Glutamatergic neuron (in vitro differentiated cells): ENCODE data around the gene DLG1. TPM values are rescaled to one million over a fixed set of nuclear protein-coding genes. Genes with fewer than 3 reads are reported as not detected.
A peak's percentile ranks its signal among the peaks of the same experiment; 100 is the strongest.

Experiments
- DNase-seq: peaks from one replicate; pipeline ENCODE4 v3.0.0; 2022
- H3K27ac Mint-ChIP-seq: one replicate; pipeline ENCODE4 v1.8.0; 2020; ENCODE audit warnings: mild to moderate bottlenecking, mixed read lengths, inconsistent platforms; ENCODE audit not compliant: unreplicated experiment
- H3K27me3 Mint-ChIP-seq: one replicate; pipeline ENCODE4 v1.8.0; 2020; ENCODE audit warnings: mild to moderate bottlenecking, moderate library complexity, mixed read lengths, inconsistent platforms; ENCODE audit not compliant: unreplicated experiment
- H3K36me3 Mint-ChIP-seq: one replicate; pipeline ENCODE4 v1.8.0; 2020; ENCODE audit warnings: mild to moderate bottlenecking, mixed read lengths, inconsistent platforms; ENCODE audit not compliant: unreplicated experiment
- H3K4me1 Mint-ChIP-seq: one replicate; pipeline ENCODE4 v1.8.0; 2020; ENCODE audit warnings: mild to moderate bottlenecking, low read depth, mixed read lengths, inconsistent platforms; ENCODE audit not compliant: unreplicated experiment
- H3K4me3 Mint-ChIP-seq: one replicate; pipeline ENCODE4 v1.8.0; 2020; ENCODE audit warnings: mild to moderate bottlenecking, mixed read lengths, inconsistent platforms; ENCODE audit not compliant: unreplicated experiment
- H3K9me3 Mint-ChIP-seq: one replicate; pipeline ENCODE4 v1.8.0; 2020; ENCODE audit warnings: mild to moderate bottlenecking, moderate library complexity, mixed read lengths, inconsistent platforms; ENCODE audit not compliant: unreplicated experiment
- total RNA-seq: library from RNA; stranded (reverse); fragmentation: NEBNext Ultra II Directional; extraction: Animal tissue kit (Norgen Biotek cat#: 25700); gene quantifications from one replicate; pipeline ENCODE4 v1.2.1, GENCODE V29; 2021; ENCODE audit not compliant: unreplicated experiment
- TF ChIP-seq, protein P1 (sequence below): fragments of 200-600 bp; sonication (generic); IDR thresholded peaks from one replicate; pipeline ENCODE4 v1.5.0; 2021; ENCODE audit not compliant: partially characterized antibody, unreplicated experiment

The DLG1 gene
- total RNA-seq, 1 donor from 2014 or later: 66.0 TPM

DNA sequence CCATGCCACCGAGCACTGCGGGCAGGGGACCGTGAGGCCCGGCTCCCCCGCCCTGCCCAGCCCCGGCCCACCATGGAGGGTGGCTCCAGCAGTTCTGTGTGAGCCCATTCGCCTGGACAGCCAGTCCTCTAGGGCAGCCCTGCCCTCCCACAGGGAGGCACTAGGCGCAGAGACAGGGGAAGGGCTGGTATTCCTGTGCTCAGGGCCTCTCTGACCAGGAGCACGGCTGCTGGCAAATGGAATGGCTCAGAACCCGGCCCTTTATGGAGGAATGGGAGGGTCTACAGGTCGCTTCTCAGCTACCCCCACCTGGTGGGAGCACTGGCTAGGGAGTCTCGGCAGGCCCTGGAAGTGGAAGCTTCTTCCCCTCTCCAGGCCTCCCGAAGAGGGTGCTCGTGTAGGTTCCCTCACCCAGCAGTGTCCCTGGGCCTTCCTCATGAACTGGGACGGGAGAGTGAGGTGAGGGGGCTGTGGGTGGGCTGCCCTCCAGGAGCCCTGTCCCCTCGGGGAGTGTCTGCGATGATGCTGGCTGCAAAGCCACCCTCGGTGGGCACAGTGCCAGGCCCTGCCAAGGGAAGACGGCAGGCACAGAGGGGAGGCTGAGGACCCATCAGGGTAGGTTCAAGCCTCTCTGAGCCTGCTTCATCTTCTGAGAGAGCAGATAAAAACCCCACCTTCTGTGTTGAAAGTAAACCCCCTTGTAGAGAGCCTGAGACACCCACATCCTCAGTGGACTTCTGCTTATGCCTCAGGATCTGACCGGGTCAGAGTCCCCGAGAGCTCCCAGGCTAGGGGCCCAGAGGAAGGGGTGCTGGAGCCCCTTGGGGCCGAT lies 270.3 kb downstream of the DLG1 start:
- peaks cover 14% of the 10 kb centered on the region for H3K9me3 Mint-ChIP-seq
- H3K4me1 Mint-ChIP-seq: peaks cover 37% of the 10 kb centered on the region
- H3K36me3 Mint-ChIP-seq: no peaks in the 10 kb centered on the region
- no peak for DNase-seq
- TF ChIP-seq, protein P1, sequence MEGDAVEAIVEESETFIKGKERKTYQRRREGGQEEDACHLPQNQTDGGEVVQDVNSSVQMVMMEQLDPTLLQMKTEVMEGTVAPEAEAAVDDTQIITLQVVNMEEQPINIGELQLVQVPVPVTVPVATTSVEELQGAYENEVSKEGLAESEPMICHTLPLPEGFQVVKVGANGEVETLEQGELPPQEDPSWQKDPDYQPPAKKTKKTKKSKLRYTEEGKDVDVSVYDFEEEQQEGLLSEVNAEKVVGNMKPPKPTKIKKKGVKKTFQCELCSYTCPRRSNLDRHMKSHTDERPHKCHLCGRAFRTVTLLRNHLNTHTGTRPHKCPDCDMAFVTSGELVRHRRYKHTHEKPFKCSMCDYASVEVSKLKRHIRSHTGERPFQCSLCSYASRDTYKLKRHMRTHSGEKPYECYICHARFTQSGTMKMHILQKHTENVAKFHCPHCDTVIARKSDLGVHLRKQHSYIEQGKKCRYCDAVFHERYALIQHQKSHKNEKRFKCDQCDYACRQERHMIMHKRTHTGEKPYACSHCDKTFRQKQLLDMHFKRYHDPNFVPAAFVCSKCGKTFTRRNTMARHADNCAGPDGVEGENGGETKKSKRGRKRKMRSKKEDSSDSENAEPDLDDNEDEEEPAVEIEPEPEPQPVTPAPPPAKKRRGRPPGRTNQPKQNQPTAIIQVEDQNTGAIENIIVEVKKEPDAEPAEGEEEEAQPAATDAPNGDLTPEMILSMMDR: no peak
- H3K4me3 Mint-ChIP-seq: peak overlapping the region; percentile 59
- H3K27me3 Mint-ChIP-seq: peaks cover 25% of the 10 kb centered on the region
- no peak overlapping the region for H3K27ac Mint-ChIP-seq

DNA sequence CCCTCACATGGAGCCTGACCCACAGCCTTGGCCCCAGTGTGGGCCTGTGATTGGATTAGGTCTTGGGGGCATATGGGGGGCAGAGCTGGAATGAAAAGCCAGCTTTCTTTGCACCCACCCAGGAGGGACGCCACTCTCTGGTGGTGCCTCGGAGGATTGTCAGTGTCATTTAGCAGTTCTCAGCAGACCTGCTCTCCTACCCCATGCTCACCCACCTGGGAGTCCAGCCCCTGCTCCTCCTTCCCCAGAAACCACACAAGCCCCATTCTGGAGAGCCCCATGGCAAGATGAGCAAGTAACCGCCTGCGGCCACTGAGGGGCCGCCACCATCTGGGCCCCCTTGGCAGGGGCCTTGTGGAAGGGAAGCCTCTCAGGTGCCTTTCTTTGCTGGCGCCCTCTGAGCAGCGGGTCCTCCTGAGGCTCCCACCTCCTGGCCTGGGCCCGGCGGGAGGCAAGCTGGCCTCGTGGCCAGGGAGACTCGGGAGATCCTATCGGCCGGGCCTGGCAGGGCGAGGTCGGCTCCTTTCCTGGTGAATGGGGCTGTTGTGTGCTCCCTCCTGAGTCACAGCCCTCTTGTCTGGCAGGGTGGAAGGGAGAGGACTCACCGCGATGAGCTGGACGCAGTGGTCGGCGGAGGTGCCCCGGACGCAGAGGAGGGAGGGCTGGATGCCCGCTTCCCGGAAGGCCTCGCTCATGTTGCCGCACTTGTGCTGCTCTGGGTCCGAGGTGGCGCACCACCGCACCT lies 271.1 kb downstream of the DLG1 start:
- no peak for DNase-seq
- peak overlapping the region; percentile 82 for H3K27ac Mint-ChIP-seq
- H3K9me3 Mint-ChIP-seq: peaks cover 14% of the 10 kb centered on the region
- peaks cover 40% of the 10 kb centered on the region for H3K4me1 Mint-ChIP-seq
- peak overlapping the region; percentile 63 for H3K4me3 Mint-ChIP-seq
- peaks cover 25% of the 10 kb centered on the region for H3K27me3 Mint-ChIP-seq
- H3K36me3 Mint-ChIP-seq: no peaks in the 10 kb centered on the region
- TF ChIP-seq, protein P1: no peak

DNA sequence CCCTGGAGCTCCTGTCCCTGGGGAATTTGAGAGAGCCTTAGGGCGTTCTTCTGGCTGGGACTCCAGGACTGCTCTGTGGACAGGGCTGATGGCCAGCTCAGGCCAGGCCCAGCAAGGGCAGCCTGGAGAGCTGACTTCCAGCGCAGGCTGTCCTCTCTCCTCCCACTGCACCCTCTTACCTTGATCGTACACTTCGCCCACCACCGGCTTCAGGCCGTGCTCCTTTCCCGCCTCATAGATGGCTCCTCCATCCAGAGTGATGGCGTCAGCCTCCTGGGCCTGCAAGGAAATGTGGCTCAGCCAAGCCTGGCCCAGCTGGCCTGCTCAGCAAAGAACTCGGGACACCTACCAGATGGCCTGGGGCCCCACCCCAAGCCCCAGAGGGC lies 271.9 kb downstream of the DLG1 start:
- Mint-ChIP-seq H3K4me3 (peak overlapping the region; percentile 63), H3K36me3 (no peaks in the 10 kb centered on the region), H3K4me1 (peaks cover 40% of the 10 kb centered on the region), H3K27ac (peak overlapping the region; percentile 82), H3K9me3 (peaks cover 16% of the 10 kb centered on the region), H3K27me3 (peaks cover 26% of the 10 kb centered on the region)
- TF ChIP-seq, protein P1: no peak
- peak; percentile 58 for DNase-seq

DNA sequence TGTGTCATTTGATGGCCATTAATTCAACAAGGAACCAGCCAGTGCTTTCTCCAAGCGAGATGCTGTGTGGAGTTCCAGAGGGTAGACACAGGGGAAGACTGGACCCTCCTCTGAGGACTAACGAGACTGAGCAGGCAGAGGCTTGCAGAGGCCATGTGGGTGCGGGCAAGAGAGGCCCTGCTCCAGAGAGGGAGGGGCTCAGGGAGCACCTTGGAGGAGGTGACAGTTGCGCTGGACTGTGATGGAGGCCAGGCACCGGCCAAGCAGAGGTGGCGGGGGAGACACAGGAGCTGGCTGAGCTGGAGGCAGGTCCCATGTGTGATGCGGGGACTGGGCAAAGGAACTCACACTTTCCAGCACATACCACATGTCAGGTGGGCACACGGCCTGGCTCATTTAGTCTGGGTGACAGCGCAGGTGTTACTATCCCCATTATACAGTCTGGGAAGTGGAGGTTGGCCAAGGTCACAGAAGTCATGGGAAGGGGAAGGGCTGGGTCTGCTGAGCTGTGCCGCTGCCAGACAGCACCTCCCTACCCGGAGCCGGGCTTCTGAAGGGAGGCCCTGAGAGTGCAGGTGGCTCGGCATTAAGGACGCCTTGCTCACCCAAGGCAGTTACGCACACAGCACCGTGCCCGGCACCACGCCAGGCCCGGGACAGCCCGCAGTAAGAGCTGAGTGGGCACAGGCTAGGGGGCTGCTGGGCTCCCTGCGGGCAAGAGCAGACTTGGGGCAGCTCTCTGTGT lies 272.5 kb downstream of the DLG1 start:
- Mint-ChIP-seq H3K9me3 (peaks cover 16% of the 10 kb centered on the region), H3K27ac (peak overlapping the region; percentile 31), H3K4me3 (peak overlapping the region; percentile 60), H3K27me3 (peaks cover 23% of the 10 kb centered on the region), H3K4me1 (peaks cover 40% of the 10 kb centered on the region), H3K36me3 (no peaks in the 10 kb centered on the region)
- TF ChIP-seq, protein P1: no peak
- no peak for DNase-seq
